Activated CD8-positive, alpha-beta T cell treated with anti-CD3 and anti-CD28 coated beads for 36 hours (primary cell): ENCODE results near the gene CD99. TPM values are rescaled to one million over a fixed set of nuclear protein-coding genes. Genes with fewer than 3 reads are reported as not detected.

ENCODE experiments used
- ATAC-seq: fragments of 200-7000 bp; cut with Tn5 transposase; one replicate; pipeline ENCODE4 v1.10.0; 2021; ENCODE audit warnings: mild to moderate bottlenecking, moderate library complexity
- CTCF ChIA-PET: fragments of 350-600 bp; sonication (Branson Sonifier 250); formaldehyde crosslinking; loops from one replicate; lab custom pipeline; 2021; ENCODE audit warnings: antibody characterized with exemption; lab: Charles Lee
- POLR2A ChIA-PET: fragments of 350-600 bp; sonication (Branson Sonifier 250); formaldehyde crosslinking; loops from one replicate; lab custom pipeline; 2021; ENCODE audit warnings: antibody characterized with exemption; lab: Charles Lee
- DNase-seq: peaks from one replicate; pipeline ENCODE4 v3.0.0-alpha.2; 2020
- H3K27ac Mint-ChIP-seq: one replicate; pipeline ENCODE4 v1.8.0; 2021; ENCODE audit warnings: mild to moderate bottlenecking, mixed read lengths
- H3K27me3 Mint-ChIP-seq: one replicate; pipeline ENCODE4 v1.8.0; 2021; ENCODE audit warnings: mixed read lengths
- H3K36me3 Mint-ChIP-seq: one replicate; pipeline ENCODE4 v1.8.0; 2021; ENCODE audit warnings: low read depth, mixed read lengths
- H3K4me1 Mint-ChIP-seq: one replicate; pipeline ENCODE4 v1.8.0; 2021; ENCODE audit warnings: low read depth, mixed read lengths
- H3K4me3 Mint-ChIP-seq: one replicate; pipeline ENCODE4 v1.8.0; 2021; ENCODE audit warnings: mild to moderate bottlenecking, moderate library complexity, mixed read lengths
- H3K9me3 Mint-ChIP-seq: one replicate; pipeline ENCODE4 v1.8.0; 2021; ENCODE audit warnings: mixed read lengths
- CTCF ChIP-seq: fragments of 200-600 bp; IDR thresholded peaks from one replicate; pipeline ENCODE4 v1.8.0; 2022; ENCODE audit warnings: antibody characterized with exemption, mild to moderate bottlenecking
- intact Hi-C: fragments of 100-400 bp; cut with micrococcal nuclease; formaldehyde crosslinking; loops from one replicate; pipeline ENCODE4 v1.10.0; 2022
- total RNA-seq, 2 experiments: library from RNA; stranded (reverse); gene quantifications; one replicate each; pipeline ENCODE4 v1.2.3, GENCODE V29; 2021

The CD99 gene
- total RNA-seq, 2 experiments from 2014 or later = 121 to 123 TPM

DNA sequence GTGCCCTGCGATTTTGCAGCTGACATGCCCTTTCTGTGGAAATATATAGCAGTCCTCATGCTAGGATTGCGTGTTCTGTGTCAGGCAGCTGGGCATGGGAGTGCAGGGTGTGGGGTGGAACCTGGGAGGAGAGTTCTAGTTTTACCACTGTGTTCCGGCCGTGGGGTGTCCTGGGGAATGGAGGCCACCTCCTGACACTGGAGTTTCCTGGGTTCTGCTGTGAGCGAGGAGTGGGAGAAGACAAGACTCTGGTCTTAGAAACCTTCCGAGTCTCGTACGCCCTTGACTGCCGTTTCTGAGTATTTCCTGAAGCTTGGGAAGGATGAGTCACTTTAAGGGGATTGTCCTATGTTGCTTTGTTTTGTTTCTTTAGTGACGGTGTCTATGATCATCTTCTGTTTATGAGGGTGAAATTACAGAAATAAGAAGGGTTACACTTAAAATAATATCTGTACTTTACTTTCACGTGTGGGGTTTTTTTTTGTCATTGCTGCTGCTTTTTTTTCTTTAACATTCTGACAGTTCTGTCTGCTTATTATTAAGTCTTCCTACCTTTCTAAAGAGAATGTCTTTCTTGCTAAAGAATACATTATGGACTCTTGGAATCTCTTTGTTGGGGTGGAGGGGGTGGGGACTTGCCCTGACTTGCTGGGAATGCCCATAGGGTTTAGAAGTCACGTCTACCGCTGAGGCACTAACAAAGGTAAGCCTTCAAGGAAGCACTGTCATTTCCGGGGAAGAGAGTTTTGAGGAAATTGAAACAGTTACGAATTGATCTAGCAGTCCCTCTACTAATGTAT is 19.1 kb downstream of the CD99 start:
- POLR2A ChIA-PET = no interaction called here
- DNase-seq (peak; percentile 67), ATAC-seq (peak; percentile 56)
- TF ChIP-seq CTCF = no peak
- H3K27ac Mint-ChIP-seq = peak overlapping the region; percentile 96
- intact Hi-C loops = no loop called here
- CTCF ChIA-PET = no interaction called here
- no peaks in the 10 kb centered on the region for H3K27me3 Mint-ChIP-seq
- peaks cover 59% of the 10 kb centered on the region for H3K4me1 Mint-ChIP-seq
- H3K9me3 Mint-ChIP-seq = no peaks in the 10 kb centered on the region
- peak overlapping the region; percentile 64 for H3K4me3 Mint-ChIP-seq
- H3K36me3 Mint-ChIP-seq = peaks cover 30% of the 10 kb centered on the region

DNA sequence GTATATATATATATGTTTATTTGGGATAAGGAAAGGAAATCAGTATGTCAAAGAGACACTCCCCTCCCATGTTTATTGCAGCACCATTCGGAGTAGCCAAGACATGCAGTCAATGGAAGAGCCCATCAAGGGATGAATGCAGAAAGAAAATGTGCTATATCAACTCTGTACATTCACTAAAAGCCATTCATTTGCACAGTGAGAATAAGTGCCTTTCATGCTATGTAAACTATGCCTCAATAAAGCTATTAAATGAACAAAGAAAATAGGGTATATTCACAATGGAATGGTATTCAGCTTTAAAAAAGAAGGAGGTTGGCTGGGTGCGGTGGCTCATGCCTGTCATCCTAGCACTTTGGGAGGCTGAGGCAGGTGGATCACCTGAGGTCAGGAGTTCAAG is 20.3 kb downstream of the CD99 start:
- no peak for TF ChIP-seq CTCF
- Mint-ChIP-seq H3K4me1 (peaks cover 56% of the 10 kb centered on the region), H3K9me3 (no peaks in the 10 kb centered on the region), H3K36me3 (peaks cover 32% of the 10 kb centered on the region), H3K27me3 (no peaks in the 10 kb centered on the region), H3K27ac (no peak overlapping the region), H3K4me3 (no peak overlapping the region)
- ATAC-seq = no peak
- no peak for DNase-seq
- ChIA-PET POLR2A (no interaction called here), CTCF (no interaction called here)
- intact Hi-C loops = no loop called here

DNA sequence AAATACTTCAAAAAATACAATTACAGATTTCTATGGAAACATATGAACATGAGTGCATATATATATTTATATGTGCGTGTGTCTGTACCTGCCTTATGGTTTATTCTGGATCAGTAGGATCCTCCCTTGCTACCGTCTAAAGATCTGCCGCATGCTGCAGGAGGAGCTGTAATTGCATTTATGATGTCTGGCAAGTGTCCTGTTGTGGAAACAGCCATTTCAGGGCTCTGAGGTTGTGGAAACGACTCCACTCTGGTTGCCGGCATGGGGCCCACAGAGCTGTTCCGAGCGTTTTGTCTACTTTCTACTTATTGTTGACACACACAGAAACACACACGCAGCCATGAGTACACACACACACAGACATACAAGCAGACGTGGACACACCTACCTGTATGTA is 21.3 kb downstream of the CD99 start:
- CTCF ChIA-PET = no interaction called here

DNA sequence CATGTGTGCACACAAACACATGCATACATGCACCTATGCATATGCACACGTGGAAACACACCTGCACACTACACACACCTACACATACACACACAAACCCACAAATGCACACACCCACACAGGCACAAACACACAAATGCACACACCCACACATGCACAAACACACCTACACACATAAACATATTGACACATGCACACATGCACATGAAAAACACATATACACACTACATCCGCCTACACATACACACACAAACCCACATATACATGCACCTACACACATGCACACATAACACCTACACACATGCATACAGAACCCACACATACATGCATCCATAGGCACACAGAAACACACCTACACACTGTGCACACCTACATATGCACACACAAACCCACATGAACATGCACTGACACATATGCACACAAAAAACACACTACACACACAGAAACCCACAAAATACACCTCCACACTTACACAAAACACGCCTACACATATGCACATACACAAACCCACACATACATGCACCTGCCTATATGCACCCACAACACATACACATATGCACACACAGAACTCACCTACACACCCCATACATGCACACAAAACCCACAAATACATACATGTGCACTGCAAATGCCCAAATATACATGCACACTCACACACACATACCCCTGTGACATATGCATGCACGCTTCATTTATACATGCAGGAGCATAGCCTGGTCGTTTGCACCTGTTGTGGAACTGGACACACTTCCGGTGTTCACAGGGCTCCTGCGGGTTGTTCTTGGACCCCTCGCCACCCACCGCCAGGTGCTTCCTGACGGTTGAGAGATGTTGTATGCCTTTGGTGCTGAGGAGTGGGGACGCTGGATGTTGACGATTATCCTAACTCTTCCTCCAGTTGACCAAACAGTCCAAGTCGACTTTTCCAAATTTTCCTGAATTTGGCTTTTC is 22.1 kb downstream of the CD99 start:
- no peak for DNase-seq
- H3K27me3 Mint-ChIP-seq = no peaks in the 10 kb centered on the region
- ATAC-seq = no peak
- ChIA-PET CTCF (no interaction called here), POLR2A (no interaction called here)
- H3K27ac Mint-ChIP-seq = no peak overlapping the region
- no peaks in the 10 kb centered on the region for H3K9me3 Mint-ChIP-seq
- H3K36me3 Mint-ChIP-seq = peaks cover 46% of the 10 kb centered on the region
- intact Hi-C loops = no loop called here
- peaks cover 53% of the 10 kb centered on the region for H3K4me1 Mint-ChIP-seq
- no peak for TF ChIP-seq CTCF
- H3K4me3 Mint-ChIP-seq = no peak overlapping the region

More for the DNA sequence above, 21.3 kb downstream of the CD99 start:
- H3K27me3 Mint-ChIP-seq = no peaks in the 10 kb centered on the region
- H3K9me3 Mint-ChIP-seq = no peaks in the 10 kb centered on the region
- DNase-seq (no peak), ATAC-seq (no peak)
- no peak overlapping the region for H3K27ac Mint-ChIP-seq
- H3K36me3 Mint-ChIP-seq = peaks cover 39% of the 10 kb centered on the region
- intact Hi-C loops = no loop called here
- TF ChIP-seq CTCF = no peak
- POLR2A ChIA-PET = no interaction called here
- H3K4me3 Mint-ChIP-seq = no peak overlapping the region
- H3K4me1 Mint-ChIP-seq = peaks cover 55% of the 10 kb centered on the region

GRCh38 chrX:2714551-2714950 is 23.5 kb downstream of the CD99 start:
- Mint-ChIP-seq H3K27me3 (no peaks in the 10 kb centered on the region), H3K36me3 (peaks cover 60% of the 10 kb centered on the region), H3K4me3 (no peak overlapping the region), H3K4me1 (peaks cover 40% of the 10 kb centered on the region), H3K27ac (peak overlapping the region; percentile 48), H3K9me3 (no peaks in the 10 kb centered on the region)
- CTCF ChIA-PET = no interaction called here
- TF ChIP-seq CTCF = no peak
- DNase-seq (peak; percentile 79), ATAC-seq (peak; percentile 4)
- POLR2A ChIA-PET = no interaction called here
- intact Hi-C loops = no loop called here
